ENCODE measurements around the gene NOL9. TPM values are rescaled to one million over a fixed set of nuclear protein-coding genes. Genes with fewer than 3 reads are reported as not detected.

Gene NOL9
- polyA plus RNA-seq, 1 donor from 2014 or later = 18.1 TPM

DNA sequence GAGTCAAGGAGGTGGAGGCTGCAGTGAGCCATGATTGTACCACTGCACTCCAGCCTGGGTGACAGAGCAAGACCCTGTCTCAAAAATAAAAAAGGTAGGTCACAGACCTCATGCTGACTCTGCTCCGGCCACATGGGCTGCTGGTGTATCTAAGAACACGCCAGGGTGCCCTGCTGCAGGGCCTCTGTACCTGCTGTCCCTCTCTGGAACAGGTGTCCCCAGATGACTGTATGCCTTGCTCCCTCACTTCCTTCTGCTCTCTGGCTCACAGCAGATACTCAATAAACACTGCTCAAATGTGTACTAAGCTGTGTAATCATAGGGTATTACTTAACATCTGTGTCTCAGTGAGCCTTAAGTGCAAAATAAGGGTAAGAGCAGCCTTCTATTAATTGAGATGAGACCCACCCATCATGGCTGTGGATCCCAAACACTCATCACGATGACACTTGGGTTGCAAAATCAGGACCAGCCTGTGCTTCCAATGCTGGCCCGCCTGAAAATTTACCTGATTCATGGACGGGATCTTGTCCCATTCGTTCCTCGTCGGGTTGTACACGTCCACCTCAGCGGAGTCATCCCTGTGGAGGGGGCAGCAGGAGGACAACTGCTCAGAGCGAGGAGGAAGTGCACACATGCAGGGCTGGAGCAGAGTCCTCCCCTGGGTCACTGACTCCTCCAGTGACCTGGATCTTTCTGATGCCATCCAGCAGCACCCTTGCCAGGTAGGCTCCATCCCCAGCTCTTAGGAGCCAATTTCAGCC, 40.8 kb upstream of the NOL9 start:
- H3K27me3 Mint-ChIP-seq = no peaks in the 10 kb centered on the region
- H3K4me3 Mint-ChIP-seq = peak overlapping the region in 1 of 4 donors; percentile 24
- peaks cover 2% of the 10 kb centered on the region for H3K36me3 Mint-ChIP-seq
- peaks cover 9 to 20% (median 12%) of the 10 kb centered on the region in 3 donors for H3K4me1 Mint-ChIP-seq
- no peaks in the 10 kb centered on the region for H3K9me3 Mint-ChIP-seq
- no peak overlapping the region for H3K27ac Mint-ChIP-seq

DNA sequence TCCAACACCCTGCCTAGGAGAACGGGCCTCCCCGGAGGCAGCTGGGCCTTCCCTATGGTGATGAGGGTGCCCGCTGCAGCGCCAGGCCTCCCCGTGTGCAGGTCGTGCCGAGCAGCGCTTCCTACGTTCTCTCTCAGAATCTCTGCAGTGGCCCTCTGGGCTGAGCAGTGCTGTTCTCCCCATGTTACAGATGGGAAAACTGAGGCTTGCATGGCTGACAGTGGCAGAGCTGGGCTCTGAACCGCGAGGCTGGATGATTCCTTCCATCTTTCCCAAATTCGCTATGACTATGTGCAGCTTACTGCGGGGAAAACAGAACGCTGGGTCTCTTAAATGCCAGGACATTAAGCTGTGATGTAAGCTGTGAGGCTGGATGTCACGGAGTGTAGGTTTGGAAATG, 39.5 kb upstream of the NOL9 start:
- H3K27ac Mint-ChIP-seq = no peak overlapping the region
- H3K27me3 Mint-ChIP-seq = no peaks in the 10 kb centered on the region
- H3K9me3 Mint-ChIP-seq = no peaks in the 10 kb centered on the region
- no peak overlapping the region for H3K4me3 Mint-ChIP-seq
- H3K4me1 Mint-ChIP-seq = peaks cover 0 to 11% (median 5%) of the 10 kb centered on the region in 3 donors
- peaks cover 2% of the 10 kb centered on the region for H3K36me3 Mint-ChIP-seq

DNA sequence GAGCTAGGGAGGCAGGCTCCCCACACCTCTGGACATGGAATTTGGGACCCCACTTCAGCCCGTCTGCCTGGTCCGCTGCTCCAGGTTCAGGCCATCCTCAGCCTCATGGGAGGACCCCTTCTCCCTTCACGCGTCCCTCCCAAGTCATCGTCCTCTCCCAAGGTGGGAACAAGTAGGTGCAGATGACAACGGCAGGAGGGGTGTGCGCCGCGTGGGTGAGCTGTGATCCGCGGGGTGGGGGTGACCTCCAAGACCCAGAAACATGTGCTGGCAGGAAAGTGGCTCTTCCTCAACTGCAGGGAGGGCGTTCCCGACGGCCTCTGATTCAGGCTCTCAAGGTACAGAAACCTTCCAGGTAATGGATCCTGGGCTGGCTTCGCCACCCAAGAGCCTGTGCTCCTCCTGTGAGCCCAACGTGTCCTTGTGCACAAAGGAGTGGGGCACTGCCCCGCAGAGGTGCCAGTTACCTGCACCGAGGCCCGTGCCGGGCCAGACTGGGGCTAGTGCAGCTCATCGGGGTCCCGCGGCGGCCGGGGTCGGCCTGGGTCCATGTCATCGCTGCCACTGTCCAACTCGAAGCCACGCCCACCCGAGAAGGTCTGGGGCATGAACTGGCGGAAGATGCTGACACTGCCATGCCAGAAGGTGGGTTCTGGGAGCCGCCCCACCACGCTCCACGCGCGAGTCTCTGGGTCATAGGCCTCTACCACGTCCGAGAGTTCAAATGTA, 38.7 kb upstream of the NOL9 start:
- H3K27ac Mint-ChIP-seq = no peak overlapping the region
- peaks cover 0 to 11% (median 5%) of the 10 kb centered on the region in 3 donors for H3K4me1 Mint-ChIP-seq
- peaks cover 2% of the 10 kb centered on the region for H3K36me3 Mint-ChIP-seq
- no peak overlapping the region for H3K4me3 Mint-ChIP-seq
- H3K9me3 Mint-ChIP-seq = no peaks in the 10 kb centered on the region
- no peaks in the 10 kb centered on the region for H3K27me3 Mint-ChIP-seq

DNA sequence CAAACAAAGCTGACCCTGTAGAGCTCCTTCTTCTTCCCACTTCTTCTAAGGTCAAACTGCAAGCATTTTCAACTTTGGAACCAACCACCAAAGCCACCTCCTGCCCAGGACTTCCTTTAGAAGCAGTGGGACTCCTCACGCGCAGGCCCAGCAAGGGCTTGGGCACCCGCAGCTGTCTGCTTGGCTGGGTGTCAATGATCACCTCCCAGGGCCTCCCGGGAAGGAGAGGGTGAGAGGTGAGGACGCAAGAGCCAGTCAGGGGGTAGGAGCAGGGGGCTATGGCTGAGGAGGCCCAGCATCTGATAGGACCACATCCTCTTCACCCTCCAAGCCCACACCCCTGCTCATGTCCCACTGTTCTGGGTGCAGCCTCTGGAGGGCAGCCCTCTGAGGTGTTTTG, 38.1 kb upstream of the NOL9 start:
- Mint-ChIP-seq H3K9me3 (no peaks in the 10 kb centered on the region), H3K27ac (no peak overlapping the region), H3K4me3 (no peak overlapping the region), H3K4me1 (peaks cover 0 to 11% (median 8%) of the 10 kb centered on the region in 3 donors), H3K27me3 (no peaks in the 10 kb centered on the region), H3K36me3 (peaks cover 2% of the 10 kb centered on the region)

DNA sequence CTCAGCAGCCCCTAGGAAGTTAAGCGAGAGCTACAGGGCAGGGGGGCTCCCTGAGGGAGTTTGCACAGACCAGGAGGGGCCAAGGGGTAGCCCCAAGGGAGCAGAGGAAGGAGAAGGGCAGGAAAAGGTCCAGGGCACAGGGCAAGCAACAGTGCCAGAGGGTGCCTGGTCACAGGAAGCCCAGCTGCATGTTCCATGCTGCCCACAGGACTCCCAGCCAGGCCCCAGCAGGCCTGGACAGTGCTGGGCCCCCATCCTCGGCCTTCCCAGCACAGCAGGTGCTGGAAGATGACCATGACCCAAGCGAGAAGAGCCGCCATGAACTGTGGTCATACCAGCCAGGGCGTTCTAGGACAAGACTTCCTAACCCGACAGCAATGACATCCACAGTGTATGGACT, 37.3 kb upstream of the NOL9 start:
- H3K9me3 Mint-ChIP-seq = no peaks in the 10 kb centered on the region
- peak overlapping the region in 1 of 3 donors; percentile 23 for H3K27ac Mint-ChIP-seq
- H3K4me1 Mint-ChIP-seq = peaks cover 0 to 14% (median 8%) of the 10 kb centered on the region in 3 donors
- no peak overlapping the region for H3K4me3 Mint-ChIP-seq
- H3K36me3 Mint-ChIP-seq = peaks cover 2% of the 10 kb centered on the region
- no peaks in the 10 kb centered on the region for H3K27me3 Mint-ChIP-seq

DNA sequence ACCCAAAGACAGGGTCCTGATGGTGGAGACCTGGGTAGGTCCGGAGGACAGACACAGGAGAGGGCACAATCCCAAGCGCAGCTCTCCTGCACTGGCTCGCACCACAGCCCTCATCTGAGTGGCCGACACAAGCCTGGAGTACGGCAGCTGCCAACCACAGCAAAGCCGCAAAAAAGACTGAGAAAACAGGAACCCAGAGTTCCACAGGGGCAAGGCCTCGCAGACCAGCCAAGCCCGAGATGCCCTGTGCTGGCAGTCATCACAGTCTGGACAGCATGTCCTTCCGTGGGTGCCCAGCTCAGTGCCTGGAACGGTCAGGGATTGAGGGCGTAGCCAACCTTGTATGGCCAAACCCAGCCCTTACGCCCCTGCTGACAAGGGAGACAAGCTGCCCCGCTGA, 36.9 kb upstream of the NOL9 start:
- H3K4me3 Mint-ChIP-seq = no peak overlapping the region

DNA sequence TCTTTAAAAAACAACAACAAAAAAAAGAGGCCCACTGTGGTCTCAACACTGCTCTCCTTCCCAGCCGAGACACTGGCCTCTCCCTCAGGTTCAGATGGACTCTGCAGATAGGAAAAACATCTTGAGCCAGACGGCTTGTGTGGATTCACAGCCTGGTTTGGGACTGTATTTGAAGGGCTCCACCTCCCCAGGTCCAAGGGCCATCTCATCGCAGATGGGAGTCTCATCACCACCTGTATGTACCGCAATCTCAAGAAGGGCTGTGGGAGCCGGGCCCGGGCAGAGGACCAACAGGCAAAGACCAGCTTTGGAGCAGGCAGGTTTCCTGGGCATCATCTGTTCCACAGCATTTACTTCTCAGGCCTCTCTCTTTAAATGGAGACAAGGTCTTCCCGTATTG, 35.7 kb upstream of the NOL9 start:
- no peaks in the 10 kb centered on the region for H3K27me3 Mint-ChIP-seq
- peak overlapping the region in 1 of 3 donors; percentile 9 for H3K27ac Mint-ChIP-seq
- H3K9me3 Mint-ChIP-seq = no peaks in the 10 kb centered on the region
- H3K4me3 Mint-ChIP-seq = no peak overlapping the region
- H3K4me1 Mint-ChIP-seq = peaks cover 0 to 7% (median 5%) of the 10 kb centered on the region in 3 donors
- H3K36me3 Mint-ChIP-seq = peaks cover 2% of the 10 kb centered on the region

More for the DNA sequence above, 36.9 kb upstream of the NOL9 start:
- Mint-ChIP-seq H3K9me3 (no peaks in the 10 kb centered on the region), H3K4me1 (peaks cover 0 to 10% (median 6%) of the 10 kb centered on the region in 3 donors), H3K27me3 (no peaks in the 10 kb centered on the region), H3K36me3 (peaks cover 2% of the 10 kb centered on the region), H3K27ac (peak overlapping the region in 1 of 3 donors; percentile 73)

DNA sequence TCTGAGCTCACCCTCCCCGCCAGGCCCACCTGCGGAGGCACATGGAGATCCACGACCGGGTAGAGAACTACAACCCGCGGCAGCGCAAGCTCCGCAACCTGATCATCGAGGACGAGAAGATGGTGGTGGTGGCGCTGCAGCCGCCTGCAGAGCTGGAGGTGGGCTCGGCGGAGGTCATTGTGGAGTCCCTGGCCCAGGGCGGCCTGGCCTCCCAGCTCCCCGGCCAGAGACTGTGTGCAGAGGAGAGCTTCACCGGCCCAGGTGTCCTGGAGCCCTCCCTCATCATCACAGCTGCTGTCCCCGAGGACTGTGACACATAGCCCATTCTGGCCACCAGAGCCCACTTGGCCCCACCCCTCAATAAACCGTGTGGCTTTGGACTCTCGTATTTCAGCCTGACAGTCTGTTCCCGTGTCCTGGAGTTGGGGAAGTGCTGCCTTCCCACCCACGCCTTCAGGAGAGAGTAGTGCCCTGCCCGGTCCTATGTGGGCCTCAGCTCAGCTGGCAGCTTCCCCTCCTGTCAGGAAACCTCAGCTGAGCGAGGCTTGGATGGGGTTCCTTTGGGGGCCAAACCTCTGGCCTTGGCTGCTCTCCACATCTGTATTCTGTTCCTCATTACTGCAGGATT, 34.7 kb upstream of the NOL9 start:
- Mint-ChIP-seq H3K36me3 (peaks cover 2% of the 10 kb centered on the region), H3K4me1 (peaks cover 0 to 13% (median 8%) of the 10 kb centered on the region in 3 donors), H3K27ac (peak overlapping the region in 1 of 3 donors; percentile 57), H3K4me3 (no peak overlapping the region), H3K9me3 (no peaks in the 10 kb centered on the region), H3K27me3 (no peaks in the 10 kb centered on the region)

DNA sequence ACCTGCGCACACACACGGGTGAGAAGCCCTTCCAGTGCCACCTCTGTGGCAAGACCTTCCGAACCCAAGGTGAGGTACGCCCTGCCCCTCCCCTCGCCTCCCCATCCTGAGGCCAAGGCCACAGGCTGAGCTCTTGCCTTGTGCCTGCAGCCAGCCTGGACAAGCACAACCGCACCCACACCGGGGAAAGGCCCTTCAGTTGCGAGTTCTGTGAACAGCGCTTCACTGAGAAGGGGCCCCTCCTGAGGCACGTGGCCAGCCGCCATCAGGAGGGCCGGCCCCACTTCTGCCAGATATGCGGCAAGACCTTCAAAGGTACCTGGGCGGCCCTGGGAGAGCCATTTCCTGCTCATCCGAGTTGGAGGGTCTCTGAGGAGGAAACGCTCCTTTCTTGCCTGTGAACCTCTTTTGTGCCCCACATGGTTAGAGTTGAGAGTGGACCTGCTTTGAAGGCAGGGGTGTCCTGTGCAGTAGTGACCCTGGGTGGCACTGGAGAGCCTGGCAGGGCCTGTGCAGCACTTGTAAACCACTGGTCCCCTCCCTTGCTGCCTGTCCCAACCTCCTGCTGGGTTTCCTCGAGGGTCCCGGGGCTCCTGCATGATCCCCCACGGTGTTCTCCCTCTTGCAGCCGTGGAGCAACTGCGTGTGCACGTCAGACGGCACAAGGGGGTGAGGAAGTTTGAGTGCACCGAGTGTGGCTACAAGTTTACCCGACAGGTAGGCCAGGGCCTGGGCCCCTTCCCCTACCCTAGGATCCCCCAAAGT, 34.0 kb upstream of the NOL9 start:
- no peaks in the 10 kb centered on the region for H3K27me3 Mint-ChIP-seq
- no peaks in the 10 kb centered on the region for H3K9me3 Mint-ChIP-seq
- no peaks in the 10 kb centered on the region for H3K36me3 Mint-ChIP-seq
- H3K27ac Mint-ChIP-seq = peak overlapping the region in 1 of 3 donors; percentile 57
- H3K4me1 Mint-ChIP-seq = peaks cover 0 to 13% (median 8%) of the 10 kb centered on the region in 3 donors
- H3K4me3 Mint-ChIP-seq = no peak overlapping the region

DNA sequence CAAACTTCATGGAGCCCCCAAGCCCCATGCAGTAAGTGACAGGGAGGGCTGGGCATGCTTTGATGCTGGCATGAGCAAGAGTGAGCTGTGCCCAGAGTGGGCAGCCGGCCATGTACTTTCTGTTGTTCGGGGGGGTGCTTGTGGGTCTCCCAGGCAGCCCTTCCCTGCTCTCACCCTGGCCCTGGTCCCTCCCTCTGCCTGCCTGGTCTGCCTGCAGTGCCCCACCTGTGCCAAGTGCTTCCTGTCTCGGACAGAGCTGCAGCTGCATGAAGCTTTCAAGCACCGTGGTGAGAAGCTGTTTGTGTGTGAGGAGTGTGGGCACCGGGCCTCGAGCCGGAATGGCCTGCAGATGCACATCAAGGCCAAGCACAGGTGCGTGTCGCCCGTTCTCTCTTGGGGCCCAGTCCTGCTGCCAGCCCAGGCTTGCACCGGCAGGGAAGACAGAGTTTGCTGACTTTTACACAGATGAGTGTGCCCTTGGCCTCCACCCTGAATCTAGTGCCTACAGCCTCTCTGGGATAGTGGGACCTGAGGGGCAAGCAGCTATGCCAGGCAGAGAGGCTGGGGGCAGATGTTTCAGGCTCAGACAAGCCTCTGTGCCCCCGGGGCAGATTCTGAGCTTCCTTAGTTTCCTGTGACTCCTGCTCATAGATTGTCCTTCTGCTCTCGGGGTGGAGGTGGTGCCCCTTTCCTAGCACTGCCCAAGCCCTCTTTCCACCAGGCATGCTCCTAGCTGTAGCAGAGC, 33.1 kb upstream of the NOL9 start:
- peak overlapping the region in 1 of 3 donors; percentile 89 for H3K27ac Mint-ChIP-seq
- H3K9me3 Mint-ChIP-seq = no peaks in the 10 kb centered on the region
- H3K4me1 Mint-ChIP-seq = peaks cover 2 to 14% (median 9%) of the 10 kb centered on the region in 3 donors
- H3K27me3 Mint-ChIP-seq = no peaks in the 10 kb centered on the region
- no peak overlapping the region for H3K4me3 Mint-ChIP-seq
- no peaks in the 10 kb centered on the region for H3K36me3 Mint-ChIP-seq

DNA sequence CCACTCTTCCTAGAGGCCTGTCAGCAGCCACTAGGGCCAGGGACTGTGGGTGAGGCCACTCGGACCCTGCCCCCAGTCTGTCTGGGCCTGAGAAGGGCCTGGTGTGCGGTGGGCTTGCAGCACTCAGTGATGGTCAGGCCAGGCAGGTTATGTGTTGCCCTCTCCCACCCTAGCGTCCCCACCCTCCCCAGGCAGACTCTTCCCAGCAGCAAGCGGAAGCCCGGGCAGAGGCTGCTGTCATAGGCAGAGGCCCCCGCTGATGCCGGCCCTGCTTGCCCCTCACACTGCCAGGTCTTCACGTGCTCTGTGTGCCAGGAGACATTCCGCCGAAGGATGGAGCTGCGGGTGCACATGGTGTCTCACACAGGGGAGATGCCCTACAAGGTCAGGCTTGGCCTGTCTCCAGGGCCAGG, 32.1 kb upstream of the NOL9 start:
- Mint-ChIP-seq H3K4me1 (peaks cover 6 to 21% (median 12%) of the 10 kb centered on the region in 3 donors), H3K27ac (peak overlapping the region in 1 of 3 donors; percentile 51)

DNA sequence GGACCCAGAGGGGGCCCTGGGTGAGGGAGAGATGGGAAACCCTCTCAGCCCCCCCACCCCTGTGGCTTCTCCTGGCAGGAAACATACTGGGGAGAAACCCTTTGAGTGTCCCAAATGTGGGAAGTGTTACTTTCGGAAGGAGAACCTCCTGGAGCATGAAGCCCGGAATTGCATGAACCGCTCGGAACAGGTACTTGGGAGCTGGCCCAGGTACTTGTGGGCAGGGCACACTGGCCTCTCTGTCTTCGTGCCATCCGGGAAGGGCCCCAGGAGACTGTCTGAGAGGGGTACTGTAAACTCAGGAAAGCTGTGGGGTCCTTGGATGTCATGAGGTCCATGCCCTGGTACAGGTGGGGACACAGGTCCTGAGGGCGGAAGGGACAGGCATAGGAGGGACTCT, 31.5 kb upstream of the NOL9 start:
- peaks cover 6 to 23% (median 17%) of the 10 kb centered on the region in 3 donors for H3K4me1 Mint-ChIP-seq
- no peak overlapping the region for H3K27ac Mint-ChIP-seq
- H3K9me3 Mint-ChIP-seq = no peaks in the 10 kb centered on the region
- no peak overlapping the region for H3K4me3 Mint-ChIP-seq
- H3K27me3 Mint-ChIP-seq = no peaks in the 10 kb centered on the region
- no peaks in the 10 kb centered on the region for H3K36me3 Mint-ChIP-seq

More for the DNA sequence above, 32.1 kb upstream of the NOL9 start:
- H3K27me3 Mint-ChIP-seq = no peaks in the 10 kb centered on the region
- H3K9me3 Mint-ChIP-seq = no peaks in the 10 kb centered on the region
- H3K36me3 Mint-ChIP-seq = no peaks in the 10 kb centered on the region
- H3K4me3 Mint-ChIP-seq = no peak overlapping the region

DNA sequence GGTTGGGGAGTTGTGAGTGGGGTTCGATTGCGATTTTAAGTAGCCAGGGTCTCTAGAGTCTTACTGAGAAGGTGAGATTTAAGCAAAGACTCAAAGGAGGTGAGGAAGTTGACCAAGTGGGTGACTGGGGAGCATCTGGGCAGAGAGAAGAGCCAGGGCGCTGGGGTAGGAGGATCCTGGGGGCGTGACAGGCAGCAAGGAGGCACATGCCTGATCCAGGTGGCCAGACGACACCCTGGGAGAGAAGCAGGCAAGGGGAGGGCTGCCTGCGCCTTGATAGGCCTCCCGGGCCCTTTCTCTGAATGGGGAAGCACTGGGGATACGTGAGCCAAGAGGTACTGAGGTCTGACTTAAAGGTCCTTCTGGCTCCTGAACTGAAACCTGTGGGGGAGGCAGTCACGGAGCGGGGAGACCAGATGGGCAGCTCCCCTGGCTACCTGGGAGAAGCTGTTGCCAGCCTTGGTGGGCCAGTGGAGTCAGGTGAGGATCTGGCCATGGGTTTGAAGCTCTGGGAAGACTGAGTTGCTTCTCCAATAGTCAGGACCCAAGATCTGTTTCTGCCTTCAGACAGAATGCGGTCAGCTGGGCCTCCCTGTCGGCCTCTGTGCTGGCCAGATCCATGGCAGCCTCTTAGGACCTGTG, 30.9 kb upstream of the NOL9 start:
- no peaks in the 10 kb centered on the region for H3K36me3 Mint-ChIP-seq
- peak overlapping the region in 1 of 3 donors; percentile 12 for H3K27ac Mint-ChIP-seq
- H3K9me3 Mint-ChIP-seq = no peaks in the 10 kb centered on the region
- peaks cover 6 to 27% (median 18%) of the 10 kb centered on the region in 3 donors for H3K4me1 Mint-ChIP-seq
- no peak overlapping the region for H3K4me3 Mint-ChIP-seq
- H3K27me3 Mint-ChIP-seq = no peaks in the 10 kb centered on the region

Data from IgD-negative memory B cell (primary cell).